ENCODE measurements around the gene SNX4. TPM values are rescaled to one million over a fixed set of nuclear protein-coding genes. Genes with fewer than 3 reads are reported as not detected.

The SNX4 gene
- total RNA-seq, 4 donors from 2014 or later: 22.9 to 47.3 (median 32.6) TPM

- Histone ChIP-seq H3K27me3 (no peaks in the 10 kb centered on the region), H3K4me3 (no peak overlapping the region), H3K4me1 (peaks cover 0 to 19% (median 6%) of the 10 kb centered on the region in 4 donors), H3K36me3 (peaks cover 32 to 91% (median 60%) of the 10 kb centered on the region in 4 donors), H3K27ac (replicated peaks in 1 of 4) (peak overlapping the region; percentile 40 to 64 (median 61)), H3K9me3 (no peaks in the 10 kb centered on the region)
- WGBS: 44% methylated on average over 1 of the region's 1 CpG
- no peak for TF ChIP-seq POLR2A (IDR thresholded peaks at IDR 0.05; ENCODE audit: low read depth)
- no peak for TF ChIP-seq EP300 (IDR thresholded peaks at IDR 0.05)
- TF ChIP-seq CTCF (IDR thresholded peaks at IDR 0.05): no peak
- TF ChIP-seq POLR2AphosphoS5 (IDR thresholded peaks at IDR 0.05): peak in 1 of 2 donors; percentile 21
- intact Hi-C loops (cut with DNase I): no loop called here
- no peak for DNase-seq (ENCODE audit: extremely low spot score)
Measured at GRCh38 chr3:125470671-125471070, 49.3 kb downstream of the SNX4 start.

GRCh38 chr3:125462722-125463299, 57.2 kb downstream of the SNX4 start:
- H3K9me3 ChIP-seq: no peaks in the 10 kb centered on the region
- no peak overlapping the region for H3K4me3 ChIP-seq
- no peak for TF ChIP-seq CTCF (IDR thresholded peaks at IDR 0.05)
- H3K27ac ChIP-seq (replicated peaks in 1 of 4): no peak overlapping the region
- no peaks in the 10 kb centered on the region for H3K27me3 ChIP-seq
- DNase-seq (ENCODE audit: extremely low spot score): no peak
- intact Hi-C loops (cut with DNase I): no loop called here
- no peaks in the 10 kb centered on the region for H3K4me1 ChIP-seq
- H3K36me3 ChIP-seq: peaks cover 38 to 74% (median 57%) of the 10 kb centered on the region in 4 donors
- 86% methylated on average over 5 of the region's 5 CpGs for WGBS

- no peak for DNase-seq (ENCODE audit: extremely low spot score)
- H3K27ac ChIP-seq (replicated peaks in 1 of 4): no peak overlapping the region
- H3K27me3 ChIP-seq: no peaks in the 10 kb centered on the region
- no peaks in the 10 kb centered on the region for H3K9me3 ChIP-seq
- intact Hi-C loops (cut with DNase I): no loop called here
- H3K36me3 ChIP-seq: peaks cover 34 to 72% (median 56%) of the 10 kb centered on the region in 4 donors
- WGBS: 96% methylated on average over 6 of the region's 6 CpGs
- no peak for TF ChIP-seq POLR2A (IDR thresholded peaks at IDR 0.05; ENCODE audit: low read depth)
- no peak for TF ChIP-seq POLR2AphosphoS5 (IDR thresholded peaks at IDR 0.05)
- TF ChIP-seq CTCF (IDR thresholded peaks at IDR 0.05): no peak
- no peak for TF ChIP-seq EP300 (IDR thresholded peaks at IDR 0.05)
- no peak overlapping the region for H3K4me3 ChIP-seq
- H3K4me1 ChIP-seq: no peaks in the 10 kb centered on the region
Measured at GRCh38 chr3:125461896-125462295, 58.1 kb downstream of the SNX4 start.

- TF ChIP-seq CTCF (IDR thresholded peaks at IDR 0.05) (no peak), POLR2A (IDR thresholded peaks at IDR 0.05; ENCODE audit: low read depth) (no peak), POLR2AphosphoS5 (IDR thresholded peaks at IDR 0.05) (no peak), EP300 (IDR thresholded peaks at IDR 0.05) (no peak)
- Histone ChIP-seq H3K27ac (replicated peaks in 1 of 4) (no peak overlapping the region), H3K4me1 (no peaks in the 10 kb centered on the region), H3K9me3 (no peaks in the 10 kb centered on the region), H3K36me3 (peaks cover 42 to 73% (median 60%) of the 10 kb centered on the region in 4 donors), H3K4me3 (no peak overlapping the region), H3K27me3 (no peaks in the 10 kb centered on the region)
- 76% methylated on average over 3 of the region's 3 CpGs for WGBS
- no peak for DNase-seq (ENCODE audit: extremely low spot score)
- intact Hi-C loops (cut with DNase I): no loop called here
Measured at GRCh38 chr3:125460233-125460632, 59.8 kb downstream of the SNX4 start.

- intact Hi-C loops (cut with DNase I): no loop called here
- Histone ChIP-seq H3K4me1 (no peaks in the 10 kb centered on the region), H3K9me3 (peaks cover 0 to 13% (median 4%) of the 10 kb centered on the region in 4 donors), H3K27ac (replicated peaks in 1 of 4) (peak overlapping the region in 1 of 4 donors; percentile 16), H3K36me3 (peaks cover 16 to 48% (median 30%) of the 10 kb centered on the region in 4 donors), H3K27me3 (no peaks in the 10 kb centered on the region), H3K4me3 (no peak overlapping the region)
- WGBS: 68% methylated on average over 1 of the region's 1 CpG
- no peak for DNase-seq (ENCODE audit: extremely low spot score)
- no peak for TF ChIP-seq POLR2AphosphoS5 (IDR thresholded peaks at IDR 0.05)
- TF ChIP-seq EP300 (IDR thresholded peaks at IDR 0.05): no peak
- TF ChIP-seq CTCF (IDR thresholded peaks at IDR 0.05): no peak
- TF ChIP-seq POLR2A (IDR thresholded peaks at IDR 0.05; ENCODE audit: low read depth): no peak
Measured at GRCh38 chr3:125443923-125444322, 76.1 kb downstream of the SNX4 start.

Data from esophagus muscularis mucosa (tissue), 4 donors.